Measurements from ENCODE around the gene SLC25A17.
"Not testable (repeated sequence)": the region's sequence is repeated elsewhere in the genome, so short reads cannot be mapped to it uniquely, and the experiment has no call there.

Gene SLC25A17

DNA sequence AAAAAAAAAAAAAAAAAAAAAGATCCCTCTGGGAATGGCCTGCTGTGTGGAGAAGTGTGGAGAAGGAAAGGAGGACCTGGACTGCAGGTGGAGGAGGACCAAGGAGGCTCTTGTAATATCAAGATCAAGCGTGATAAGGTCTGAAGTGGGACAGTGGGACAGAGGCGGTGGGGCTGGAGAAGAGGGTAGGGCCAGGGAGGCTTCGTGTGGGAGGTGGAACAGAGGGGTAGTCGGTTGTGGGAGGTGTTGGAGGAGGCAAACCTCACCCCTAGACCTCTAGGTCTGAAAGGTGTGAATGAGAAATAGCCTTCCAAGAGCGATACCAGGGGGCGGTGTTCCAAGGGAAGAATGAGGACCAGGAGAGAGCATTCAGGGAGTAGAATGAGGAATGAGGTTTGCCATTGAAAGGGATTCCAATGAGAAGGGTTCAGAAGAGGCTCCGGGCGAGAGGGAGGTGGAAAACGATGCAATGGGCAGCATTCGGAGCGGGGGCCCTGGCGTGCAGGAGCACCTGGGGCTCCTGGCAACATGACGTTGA lies 95.7 kb downstream of the SLC25A17 start:
- no peaks in the 10 kb centered on the region for H3K9me3 ChIP-seq (ENCODE audit: insufficient read depth, low read length)
- H3K9ac ChIP-seq (ENCODE audit: low read length), result no peak overlapping the region
- no peaks in the 10 kb centered on the region for H3K9me2 ChIP-seq (replicated peaks; ENCODE audit: insufficient read depth, low read length)
- H3K4me2 ChIP-seq (ENCODE audit: low read depth, low read length, poor library complexity, severe bottlenecking), result no peak overlapping the region
- no peaks in the 10 kb centered on the region for H3K36me3 ChIP-seq (ENCODE audit: low read length)
- no peak overlapping the region for H3K4me3 ChIP-seq (ENCODE audit: insufficient read depth, low read length, poor library complexity, severe bottlenecking)
- H3K27ac ChIP-seq (ENCODE audit: low read depth, low read length), result no peak overlapping the region
- no peaks in the 10 kb centered on the region for H3F3A ChIP-seq (ENCODE audit: insufficient read depth)
- H2AFZ ChIP-seq (ENCODE audit: low read depth, low read length, severe bottlenecking), result no peak overlapping the region
- H3K27me3 ChIP-seq (ENCODE audit: low read length), result no peaks in the 10 kb centered on the region
- TF ChIP-seq EZH2phosphoT487 (conservative IDR thresholded peaks at IDR 0.05; ENCODE audit: low read length), result no peak
- TF ChIP-seq, protein P1, sequence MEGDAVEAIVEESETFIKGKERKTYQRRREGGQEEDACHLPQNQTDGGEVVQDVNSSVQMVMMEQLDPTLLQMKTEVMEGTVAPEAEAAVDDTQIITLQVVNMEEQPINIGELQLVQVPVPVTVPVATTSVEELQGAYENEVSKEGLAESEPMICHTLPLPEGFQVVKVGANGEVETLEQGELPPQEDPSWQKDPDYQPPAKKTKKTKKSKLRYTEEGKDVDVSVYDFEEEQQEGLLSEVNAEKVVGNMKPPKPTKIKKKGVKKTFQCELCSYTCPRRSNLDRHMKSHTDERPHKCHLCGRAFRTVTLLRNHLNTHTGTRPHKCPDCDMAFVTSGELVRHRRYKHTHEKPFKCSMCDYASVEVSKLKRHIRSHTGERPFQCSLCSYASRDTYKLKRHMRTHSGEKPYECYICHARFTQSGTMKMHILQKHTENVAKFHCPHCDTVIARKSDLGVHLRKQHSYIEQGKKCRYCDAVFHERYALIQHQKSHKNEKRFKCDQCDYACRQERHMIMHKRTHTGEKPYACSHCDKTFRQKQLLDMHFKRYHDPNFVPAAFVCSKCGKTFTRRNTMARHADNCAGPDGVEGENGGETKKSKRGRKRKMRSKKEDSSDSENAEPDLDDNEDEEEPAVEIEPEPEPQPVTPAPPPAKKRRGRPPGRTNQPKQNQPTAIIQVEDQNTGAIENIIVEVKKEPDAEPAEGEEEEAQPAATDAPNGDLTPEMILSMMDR (IDR thresholded peaks at IDR 0.05; ENCODE audit: insufficient read depth, low read length, poor library complexity, severe bottlenecking), result no peak
- H4K20me1 ChIP-seq (ENCODE audit: low read depth, low read length), result no peaks in the 10 kb centered on the region
- no peaks in the 10 kb centered on the region for H3K79me2 ChIP-seq (ENCODE audit: insufficient read depth, low read length)

DNA sequence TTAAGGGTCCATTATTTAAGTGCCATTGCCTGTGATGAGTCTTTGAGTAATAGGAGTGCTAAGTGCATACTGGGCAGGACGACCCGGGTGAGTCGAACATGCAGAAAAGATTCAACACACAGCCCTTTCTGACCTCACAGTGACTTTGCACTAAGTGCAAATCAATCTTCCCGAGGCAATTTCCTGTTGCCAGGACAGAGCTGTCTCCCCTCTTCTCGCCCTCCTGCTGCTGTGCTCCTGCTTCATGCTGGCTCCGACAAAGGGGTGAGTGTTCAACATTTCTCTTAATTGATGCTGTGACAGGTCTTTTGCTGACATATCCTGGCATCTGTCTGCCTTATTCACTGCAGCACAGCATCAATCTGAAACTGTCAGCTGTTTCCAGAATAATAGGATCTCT lies 97.9 kb downstream of the SLC25A17 start:
- Histone ChIP-seq H3K4me3 (ENCODE audit: insufficient read depth, low read length, poor library complexity, severe bottlenecking) (no peak overlapping the region), H3K9ac (ENCODE audit: low read length) (no peak overlapping the region), H4K20me1 (ENCODE audit: low read depth, low read length) (no peaks in the 10 kb centered on the region), H3K9me3 (ENCODE audit: insufficient read depth, low read length) (no peaks in the 10 kb centered on the region), H3K36me3 (ENCODE audit: low read length) (no peaks in the 10 kb centered on the region), H3K9me2 (replicated peaks; ENCODE audit: insufficient read depth, low read length) (no peaks in the 10 kb centered on the region), H3K79me2 (ENCODE audit: insufficient read depth, low read length) (no peaks in the 10 kb centered on the region), H2AFZ (ENCODE audit: low read depth, low read length, severe bottlenecking) (no peak overlapping the region), H3F3A (ENCODE audit: insufficient read depth) (no peaks in the 10 kb centered on the region), H3K4me2 (ENCODE audit: low read depth, low read length, poor library complexity, severe bottlenecking) (no peak overlapping the region), H3K27ac (ENCODE audit: low read depth, low read length) (no peak overlapping the region), H3K27me3 (ENCODE audit: low read length) (no peaks in the 10 kb centered on the region)
- TF ChIP-seq, protein P1 (IDR thresholded peaks at IDR 0.05; ENCODE audit: insufficient read depth, low read length, poor library complexity, severe bottlenecking), result no peak
- TF ChIP-seq EZH2phosphoT487 (conservative IDR thresholded peaks at IDR 0.05; ENCODE audit: low read length), result no peak

DNA sequence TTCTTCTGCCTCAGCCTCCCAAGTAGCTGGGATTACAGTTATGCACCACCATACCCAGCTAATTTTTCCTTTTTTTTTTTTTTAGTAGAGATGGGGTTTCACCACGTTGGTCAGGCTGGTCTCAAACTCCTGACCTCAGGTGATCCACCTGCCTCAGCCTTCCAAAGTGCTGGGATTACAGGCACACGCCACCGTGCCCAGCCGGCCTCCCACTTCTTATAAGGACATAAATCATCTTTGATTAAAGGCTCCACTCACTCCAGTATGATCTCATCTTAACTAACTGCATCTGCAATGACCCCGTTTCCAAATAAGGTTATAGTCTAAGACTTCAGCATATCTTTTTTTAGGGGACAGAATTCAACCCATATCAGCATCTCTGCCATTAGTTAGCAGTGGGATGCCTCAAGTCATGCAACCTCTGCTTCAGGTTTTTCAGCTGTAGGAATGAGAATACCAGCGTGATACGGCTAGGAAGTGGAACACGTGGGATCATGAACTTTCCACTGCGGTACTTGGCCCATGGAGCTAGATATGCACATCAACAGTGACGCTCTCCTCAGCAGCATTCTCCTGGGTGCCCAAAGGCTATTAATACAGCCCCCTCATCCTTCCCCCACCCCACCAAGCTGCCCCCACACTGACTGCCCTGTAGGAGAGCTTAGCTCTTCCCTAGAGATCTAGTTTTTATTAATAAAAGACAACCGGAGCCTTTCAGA lies 98.4 kb downstream of the SLC25A17 start:
- no peak overlapping the region for H3K9ac ChIP-seq (ENCODE audit: low read length)
- TF ChIP-seq EZH2phosphoT487 (conservative IDR thresholded peaks at IDR 0.05; ENCODE audit: low read length), result no peak
- TF ChIP-seq, protein P1 (IDR thresholded peaks at IDR 0.05; ENCODE audit: insufficient read depth, low read length, poor library complexity, severe bottlenecking), result no peak
- no peak overlapping the region for H2AFZ ChIP-seq (ENCODE audit: low read depth, low read length, severe bottlenecking)
- no peak overlapping the region for H3K27ac ChIP-seq (ENCODE audit: low read depth, low read length)
- H3K27me3 ChIP-seq (ENCODE audit: low read length), result no peaks in the 10 kb centered on the region
- no peak overlapping the region for H3K4me3 ChIP-seq (ENCODE audit: insufficient read depth, low read length, poor library complexity, severe bottlenecking)
- H4K20me1 ChIP-seq (ENCODE audit: low read depth, low read length), result no peaks in the 10 kb centered on the region
- no peaks in the 10 kb centered on the region for H3K36me3 ChIP-seq (ENCODE audit: low read length)
- H3K9me3 ChIP-seq (ENCODE audit: insufficient read depth, low read length), result no peaks in the 10 kb centered on the region
- no peaks in the 10 kb centered on the region for H3F3A ChIP-seq (ENCODE audit: insufficient read depth)
- no peak overlapping the region for H3K4me2 ChIP-seq (ENCODE audit: low read depth, low read length, poor library complexity, severe bottlenecking)
- H3K79me2 ChIP-seq (ENCODE audit: insufficient read depth, low read length), result no peaks in the 10 kb centered on the region
- no peaks in the 10 kb centered on the region for H3K9me2 ChIP-seq (replicated peaks; ENCODE audit: insufficient read depth, low read length)

DNA sequence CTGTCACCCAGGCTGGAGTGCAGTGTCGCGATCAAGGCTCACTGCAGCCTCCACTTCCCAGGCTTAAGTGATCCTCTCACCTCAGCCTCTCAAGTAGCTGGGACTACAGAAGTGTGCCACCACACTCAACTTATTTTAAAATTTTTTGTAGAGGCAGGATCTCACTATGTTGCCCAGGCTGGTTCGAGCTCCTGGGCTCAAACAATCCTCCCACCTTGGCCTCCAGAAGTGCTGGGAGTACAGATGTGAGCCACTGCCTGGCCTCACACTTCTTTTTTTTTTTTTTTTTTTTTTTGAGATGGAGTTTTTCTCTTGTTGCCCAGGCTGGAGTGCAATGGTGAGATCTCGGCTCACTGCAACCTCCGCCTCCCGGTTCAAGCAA lies 99.0 kb downstream of the SLC25A17 start:
- H3K36me3 ChIP-seq (ENCODE audit: low read length); H4K20me1 ChIP-seq (ENCODE audit: low read depth, low read length); H3K27me3 ChIP-seq (ENCODE audit: low read length); H3K4me2 ChIP-seq (ENCODE audit: low read depth, low read length, poor library complexity, severe bottlenecking); H2AFZ ChIP-seq (ENCODE audit: low read depth, low read length, severe bottlenecking); H3K9me3 ChIP-seq (ENCODE audit: insufficient read depth, low read length); H3K4me3 ChIP-seq (ENCODE audit: insufficient read depth, low read length, poor library complexity, severe bottlenecking); H3K9me2 ChIP-seq (replicated peaks; ENCODE audit: insufficient read depth, low read length); H3K79me2 ChIP-seq (ENCODE audit: insufficient read depth, low read length); H3K9ac ChIP-seq (ENCODE audit: low read length); H3F3A ChIP-seq (ENCODE audit: insufficient read depth); H3K27ac ChIP-seq (ENCODE audit: low read depth, low read length): not testable (repeated sequence)

Data from SU-DHL-6 (cell line).